Panc1 (cell line): ENCODE measurements around the gene RBBP4.

Experiments used
- POLR2AphosphoS5 ChIP-seq: IDR thresholded peaks from 2 replicates; pipeline ENCODE4 v1.6.1; 2012; ENCODE audit warnings: mild to moderate bottlenecking, low read depth, low read length, moderate library complexity
- TF ChIP-seq, protein P1 (sequence below): fragments of 450-650 bp; IDR thresholded peaks from 2 replicates; pipeline ENCODE4 v1.5.1; 2017; ENCODE audit warnings: mild to moderate bottlenecking

DNA sequence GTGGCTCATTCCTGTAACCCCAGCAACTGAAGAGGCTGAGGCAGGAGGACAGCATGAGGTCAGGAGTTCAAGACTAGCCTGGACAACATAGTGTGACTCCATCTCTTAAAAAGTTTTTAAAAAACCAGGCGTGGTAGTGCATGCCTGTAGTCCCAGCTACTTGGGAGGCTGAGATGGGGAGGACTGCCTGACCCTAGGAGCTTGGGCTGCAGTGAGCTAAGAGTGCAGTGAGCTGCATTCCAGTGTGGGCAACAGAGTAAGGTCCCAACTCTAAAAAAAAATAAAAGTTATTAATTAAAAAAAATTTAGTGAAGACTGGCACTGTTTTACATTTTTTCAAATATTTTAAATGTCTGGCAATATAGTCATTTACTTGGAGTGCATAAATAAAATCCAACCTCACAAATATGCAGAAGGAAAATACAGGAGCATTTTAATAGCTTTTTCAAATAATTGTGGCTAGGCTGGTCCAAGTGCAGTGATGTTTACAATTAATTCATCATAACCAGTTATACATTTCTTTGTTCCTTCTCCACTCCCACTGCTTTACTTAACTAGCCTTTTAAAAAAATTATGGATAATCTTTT lies 11.4 kb upstream of the RBBP4 start:
- TF ChIP-seq, protein P1, sequence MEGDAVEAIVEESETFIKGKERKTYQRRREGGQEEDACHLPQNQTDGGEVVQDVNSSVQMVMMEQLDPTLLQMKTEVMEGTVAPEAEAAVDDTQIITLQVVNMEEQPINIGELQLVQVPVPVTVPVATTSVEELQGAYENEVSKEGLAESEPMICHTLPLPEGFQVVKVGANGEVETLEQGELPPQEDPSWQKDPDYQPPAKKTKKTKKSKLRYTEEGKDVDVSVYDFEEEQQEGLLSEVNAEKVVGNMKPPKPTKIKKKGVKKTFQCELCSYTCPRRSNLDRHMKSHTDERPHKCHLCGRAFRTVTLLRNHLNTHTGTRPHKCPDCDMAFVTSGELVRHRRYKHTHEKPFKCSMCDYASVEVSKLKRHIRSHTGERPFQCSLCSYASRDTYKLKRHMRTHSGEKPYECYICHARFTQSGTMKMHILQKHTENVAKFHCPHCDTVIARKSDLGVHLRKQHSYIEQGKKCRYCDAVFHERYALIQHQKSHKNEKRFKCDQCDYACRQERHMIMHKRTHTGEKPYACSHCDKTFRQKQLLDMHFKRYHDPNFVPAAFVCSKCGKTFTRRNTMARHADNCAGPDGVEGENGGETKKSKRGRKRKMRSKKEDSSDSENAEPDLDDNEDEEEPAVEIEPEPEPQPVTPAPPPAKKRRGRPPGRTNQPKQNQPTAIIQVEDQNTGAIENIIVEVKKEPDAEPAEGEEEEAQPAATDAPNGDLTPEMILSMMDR: no peak
- TF ChIP-seq POLR2AphosphoS5: no peak
